Mammary epithelial cell (primary cell): ENCODE results near the gene ABITRAM.

ENCODE experiments used
- CTCF ChIP-seq, 2 donors: IDR thresholded peaks in 1 of 2; conservative IDR thresholded peaks in 1 of 2; 2 replicates each; pipeline ENCODE4 v1.5.1; 2011 to 2012; ENCODE audit warnings: inconsistent platforms in 2 of 2, low read length in 2 of 2, mild to moderate bottlenecking in 2 of 2, control low read depth in 1 of 2, low read depth in 1 of 2; ENCODE audit not compliant: insufficient read depth in 1 of 2; ENCODE audit errors: extremely low read depth in 1 of 2
- EZH2 ChIP-seq: IDR thresholded peaks from 2 replicates; pipeline ENCODE4 v1.6.1; 2012; ENCODE audit warnings: low read length, inconsistent platforms, borderline replicate concordance

GRCh38 chr9:108913391-108913790 is 20.8 kb upstream of the ABITRAM start:
- TF ChIP-seq CTCF (conservative IDR thresholded peaks at IDR 0.05 in 1 of 2, IDR thresholded peaks at IDR 0.05 in 1 of 2; ENCODE audit: extremely low read depth in 1 of 2, insufficient read depth in 1 of 2, low read depth in 1 of 2, low read length in 2 of 2) (no peak), EZH2 (no peak)
